ENCODE measurements around the gene LHFPL4.

Gene LHFPL4

DNA sequence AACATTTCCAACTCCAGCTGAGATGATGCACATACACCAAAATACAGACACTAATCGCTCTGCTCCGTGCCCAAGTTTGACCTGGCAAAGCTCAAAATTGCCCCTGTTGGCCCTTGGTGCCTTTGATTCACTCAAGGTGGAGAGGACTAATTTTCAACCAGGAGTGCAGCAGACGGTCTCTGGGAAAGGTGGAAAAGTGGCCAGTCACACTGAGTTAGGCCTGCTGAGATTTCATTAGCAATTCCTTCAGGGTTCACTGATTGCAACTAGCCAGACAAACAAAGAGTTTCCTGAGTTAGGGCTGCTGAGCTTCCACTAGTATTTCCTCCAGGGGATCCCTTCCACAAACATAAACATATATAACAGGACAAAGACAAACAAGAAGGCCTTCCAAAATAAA, 28.7 kb upstream of the LHFPL4 start:
- no peak for TF ChIP-seq TEAD4 (IDR thresholded peaks at IDR 0.05)
- TF ChIP-seq, protein P1, sequence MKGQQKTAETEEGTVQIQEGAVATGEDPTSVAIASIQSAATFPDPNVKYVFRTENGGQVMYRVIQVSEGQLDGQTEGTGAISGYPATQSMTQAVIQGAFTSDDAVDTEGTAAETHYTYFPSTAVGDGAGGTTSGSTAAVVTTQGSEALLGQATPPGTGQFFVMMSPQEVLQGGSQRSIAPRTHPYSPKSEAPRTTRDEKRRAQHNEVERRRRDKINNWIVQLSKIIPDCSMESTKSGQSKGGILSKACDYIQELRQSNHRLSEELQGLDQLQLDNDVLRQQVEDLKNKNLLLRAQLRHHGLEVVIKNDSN (IDR thresholded peaks at IDR 0.05) = no peak
- TF ChIP-seq, protein P2, sequence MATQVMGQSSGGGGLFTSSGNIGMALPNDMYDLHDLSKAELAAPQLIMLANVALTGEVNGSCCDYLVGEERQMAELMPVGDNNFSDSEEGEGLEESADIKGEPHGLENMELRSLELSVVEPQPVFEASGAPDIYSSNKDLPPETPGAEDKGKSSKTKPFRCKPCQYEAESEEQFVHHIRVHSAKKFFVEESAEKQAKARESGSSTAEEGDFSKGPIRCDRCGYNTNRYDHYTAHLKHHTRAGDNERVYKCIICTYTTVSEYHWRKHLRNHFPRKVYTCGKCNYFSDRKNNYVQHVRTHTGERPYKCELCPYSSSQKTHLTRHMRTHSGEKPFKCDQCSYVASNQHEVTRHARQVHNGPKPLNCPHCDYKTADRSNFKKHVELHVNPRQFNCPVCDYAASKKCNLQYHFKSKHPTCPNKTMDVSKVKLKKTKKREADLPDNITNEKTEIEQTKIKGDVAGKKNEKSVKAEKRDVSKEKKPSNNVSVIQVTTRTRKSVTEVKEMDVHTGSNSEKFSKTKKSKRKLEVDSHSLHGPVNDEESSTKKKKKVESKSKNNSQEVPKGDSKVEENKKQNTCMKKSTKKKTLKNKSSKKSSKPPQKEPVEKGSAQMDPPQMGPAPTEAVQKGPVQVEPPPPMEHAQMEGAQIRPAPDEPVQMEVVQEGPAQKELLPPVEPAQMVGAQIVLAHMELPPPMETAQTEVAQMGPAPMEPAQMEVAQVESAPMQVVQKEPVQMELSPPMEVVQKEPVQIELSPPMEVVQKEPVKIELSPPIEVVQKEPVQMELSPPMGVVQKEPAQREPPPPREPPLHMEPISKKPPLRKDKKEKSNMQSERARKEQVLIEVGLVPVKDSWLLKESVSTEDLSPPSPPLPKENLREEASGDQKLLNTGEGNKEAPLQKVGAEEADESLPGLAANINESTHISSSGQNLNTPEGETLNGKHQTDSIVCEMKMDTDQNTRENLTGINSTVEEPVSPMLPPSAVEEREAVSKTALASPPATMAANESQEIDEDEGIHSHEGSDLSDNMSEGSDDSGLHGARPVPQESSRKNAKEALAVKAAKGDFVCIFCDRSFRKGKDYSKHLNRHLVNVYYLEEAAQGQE (IDR thresholded peaks at IDR 0.05; ENCODE audit: low read depth) = no peak

DNA sequence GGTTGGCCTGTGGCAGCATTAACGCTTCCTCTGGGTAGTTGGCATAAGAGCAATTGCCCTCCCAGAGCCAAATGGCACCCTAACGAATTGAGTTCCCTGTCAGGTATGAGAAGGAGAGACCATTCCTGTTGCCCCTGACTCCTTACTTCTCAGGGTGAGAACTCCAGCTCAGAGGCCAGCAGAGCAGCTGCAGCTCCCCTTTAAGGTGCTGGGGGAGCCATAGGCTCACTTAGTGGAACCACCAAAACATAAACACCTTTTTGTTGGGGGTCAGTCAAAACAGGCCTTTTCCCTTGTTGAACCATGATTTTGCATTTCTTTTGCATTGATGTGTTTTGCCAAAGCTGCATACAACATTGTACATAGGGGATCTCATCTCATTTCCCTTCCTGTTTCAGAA, 28.1 kb upstream of the LHFPL4 start:
- TF ChIP-seq TCF12 (IDR thresholded peaks at IDR 0.05; ENCODE audit: low read depth) (no peak), TAF1 (IDR thresholded peaks at IDR 0.05; ENCODE audit: low read depth) (no peak), EGR1 (IDR thresholded peaks at IDR 0.05) (no peak), FOXM1 (IDR thresholded peaks at IDR 0.05; ENCODE audit: borderline replicate concordance, low read depth) (no peak), YY1 (IDR thresholded peaks at IDR 0.05; ENCODE audit: low read depth) (no peak), CREB1 (IDR thresholded peaks at IDR 0.05; ENCODE audit: low read depth) (no peak), TEAD4 (IDR thresholded peaks at IDR 0.05) (no peak), CEBPB (IDR thresholded peaks at IDR 0.05) (no peak), EP300 (IDR thresholded peaks at IDR 0.05; ENCODE audit: borderline replicate concordance) (no peak), ZBTB7A (IDR thresholded peaks at IDR 0.05; ENCODE audit: low read depth) (no peak), NFIC (IDR thresholded peaks at IDR 0.05) (no peak)
- TF ChIP-seq, protein P1 (IDR thresholded peaks at IDR 0.05) = no peak
- TF ChIP-seq, protein P3, sequence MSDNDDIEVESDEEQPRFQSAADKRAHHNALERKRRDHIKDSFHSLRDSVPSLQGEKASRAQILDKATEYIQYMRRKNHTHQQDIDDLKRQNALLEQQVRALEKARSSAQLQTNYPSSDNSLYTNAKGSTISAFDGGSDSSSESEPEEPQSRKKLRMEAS (IDR thresholded peaks at IDR 0.05) = no peak

DNA sequence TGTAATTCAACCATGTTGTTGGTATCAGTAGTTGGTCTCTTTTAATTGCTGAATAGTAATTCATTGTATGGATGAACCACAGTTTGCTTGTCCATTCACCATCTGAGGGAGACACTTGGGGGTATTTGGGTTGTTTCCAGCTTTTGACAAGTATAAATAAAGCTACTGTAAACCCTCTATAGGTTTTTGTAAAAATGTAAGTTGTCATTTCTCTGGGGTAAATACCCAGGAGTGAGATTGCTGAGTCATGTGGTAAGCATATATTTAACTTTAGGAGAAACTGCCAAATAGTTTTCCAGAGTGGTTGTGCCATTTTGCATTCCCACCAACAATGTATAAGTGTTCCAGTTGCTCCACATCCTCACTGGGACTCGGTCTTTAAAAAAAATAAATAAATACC, 15.4 kb upstream of the LHFPL4 start:
- TF ChIP-seq YY1 (IDR thresholded peaks at IDR 0.05; ENCODE audit: low read depth) = no peak
- TF ChIP-seq, protein P1 (IDR thresholded peaks at IDR 0.05) = no peak
- TF ChIP-seq FOXM1 (IDR thresholded peaks at IDR 0.05; ENCODE audit: borderline replicate concordance, low read depth) = no peak
- TF ChIP-seq, protein P2 (IDR thresholded peaks at IDR 0.05; ENCODE audit: low read depth) = no peak
- no peak for TF ChIP-seq NFIC (IDR thresholded peaks at IDR 0.05)
- TF ChIP-seq, protein P3 (IDR thresholded peaks at IDR 0.05) = no peak
- no peak for TF ChIP-seq TAF1 (IDR thresholded peaks at IDR 0.05; ENCODE audit: low read depth)

DNA sequence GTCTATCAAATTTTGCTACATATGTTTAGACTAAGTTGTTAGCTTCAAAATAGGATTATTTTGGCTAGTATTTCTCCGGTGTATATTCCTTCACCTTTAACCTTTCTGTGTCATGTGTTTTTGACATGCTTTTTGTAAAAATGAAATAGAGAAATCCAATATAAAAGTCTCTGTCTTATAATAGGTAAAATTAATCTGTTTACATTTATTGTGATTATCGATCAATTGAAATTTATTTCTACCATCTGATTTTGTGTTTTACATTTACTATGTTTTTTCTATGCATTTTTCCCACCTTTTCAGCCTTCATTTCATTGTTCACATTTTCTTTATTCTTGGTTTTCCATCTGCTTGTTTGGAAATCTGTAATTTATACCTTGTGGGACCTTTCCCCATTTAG, 11.7 kb upstream of the LHFPL4 start:
- TF ChIP-seq TCF12 (IDR thresholded peaks at IDR 0.05; ENCODE audit: low read depth) = no peak
- TF ChIP-seq YY1 (IDR thresholded peaks at IDR 0.05; ENCODE audit: low read depth) = no peak
- TF ChIP-seq, protein P1 (IDR thresholded peaks at IDR 0.05) = no peak
- TF ChIP-seq RAD21 (IDR thresholded peaks at IDR 0.05; ENCODE audit: low read depth) = no peak

DNA sequence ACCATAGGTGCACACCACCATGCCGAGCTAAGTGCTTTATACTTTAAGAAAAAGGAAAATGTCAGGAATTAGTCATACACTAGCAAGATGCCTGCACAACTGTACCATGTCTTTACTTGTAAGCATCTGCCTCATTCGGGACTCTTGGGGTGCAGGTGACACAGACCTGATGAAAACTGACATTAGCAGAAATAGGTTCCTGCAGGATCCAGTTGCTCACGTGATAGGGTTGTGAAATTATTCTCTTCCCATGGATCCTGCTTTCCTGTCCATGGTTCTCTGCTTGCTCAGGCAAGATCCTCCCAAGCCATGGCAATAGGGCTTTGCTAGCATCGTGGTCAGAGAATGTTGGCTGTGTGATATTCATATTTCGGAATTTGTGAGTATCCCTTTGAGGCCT, 10.2 kb upstream of the LHFPL4 start:
- TF ChIP-seq CREB1 (IDR thresholded peaks at IDR 0.05; ENCODE audit: low read depth) = no peak
- TF ChIP-seq FOXM1 (IDR thresholded peaks at IDR 0.05; ENCODE audit: borderline replicate concordance, low read depth) = no peak
- TF ChIP-seq, protein P2 (IDR thresholded peaks at IDR 0.05; ENCODE audit: low read depth) = no peak
- no peak for TF ChIP-seq TCF12 (IDR thresholded peaks at IDR 0.05; ENCODE audit: low read depth)
- TF ChIP-seq ZBTB7A (IDR thresholded peaks at IDR 0.05; ENCODE audit: low read depth) = no peak
- no peak for TF ChIP-seq YY1 (IDR thresholded peaks at IDR 0.05; ENCODE audit: low read depth)
- TF ChIP-seq, protein P1 (IDR thresholded peaks at IDR 0.05) = no peak
- no peak for TF ChIP-seq TAF1 (IDR thresholded peaks at IDR 0.05; ENCODE audit: low read depth)
- no peak for TF ChIP-seq NFIC (IDR thresholded peaks at IDR 0.05)

Measured in Ishikawa (cell line).